Stimulated activated CD8-positive, alpha-beta memory T cell treated with anti-CD3 and anti-CD28 coated beads, Interleukin-12 subunit alpha, Interleukin-12 subunit beta, amount 100 ng/mL, for 4 hours (primary cell): ENCODE measurements around the gene DLG2.
"Not testable (repeated sequence)": the region's sequence is repeated elsewhere in the genome, so short reads cannot be mapped to it uniquely, and the experiment has no call there.

Experiments used
- DNase-seq: peaks from one replicate; pipeline ENCODE4 v3.0.0-alpha.2; 2020; ENCODE audit warnings: low read depth

The DLG2 gene

GRCh38 chr11:85444479-85444878, 182.7 kb downstream of the DLG2 start:
- no peak for DNase-seq

GRCh38 chr11:85440273-85440672, 186.9 kb downstream of the DLG2 start:
- no peak for DNase-seq

DNA sequence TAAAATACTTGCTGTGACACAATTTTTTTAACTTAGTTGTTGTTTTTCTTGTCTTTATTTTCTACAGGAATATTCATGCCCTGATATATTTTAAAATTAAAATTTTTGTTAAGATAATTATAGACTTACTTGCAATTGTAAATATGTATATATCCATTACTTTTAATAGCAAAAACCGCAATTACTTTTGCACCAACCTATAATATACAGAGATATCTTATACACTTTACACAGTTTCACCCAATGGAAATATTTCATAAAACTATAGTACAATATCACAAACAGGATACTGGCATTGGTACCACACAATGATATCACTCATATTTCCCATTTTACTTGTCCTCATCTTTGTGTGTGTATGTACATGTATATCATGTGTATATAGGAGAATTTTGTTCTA, 188.8 kb downstream of the DLG2 start:
- DNase-seq, result no peak

DNA sequence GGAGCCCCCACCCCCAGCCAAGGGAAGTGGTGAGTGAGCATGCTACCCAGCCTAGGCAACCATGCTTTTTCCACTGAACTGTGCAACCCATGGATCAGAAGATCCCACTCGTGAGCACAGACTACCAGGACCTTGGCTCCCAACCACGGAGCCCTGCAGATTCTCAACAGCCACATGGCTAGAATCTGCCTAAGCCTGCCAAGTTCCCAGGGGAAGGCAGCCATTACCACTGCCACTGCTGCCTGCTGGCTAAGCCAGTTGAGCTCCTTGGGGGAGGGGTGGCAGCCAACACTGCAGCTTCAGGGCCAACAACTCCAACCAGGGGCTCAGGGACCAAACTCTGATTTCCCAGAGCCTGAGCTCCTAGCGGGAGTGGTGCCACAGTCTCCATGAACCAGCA, 195.8 kb downstream of the DLG2 start:
- DNase-seq, result no peak

DNA sequence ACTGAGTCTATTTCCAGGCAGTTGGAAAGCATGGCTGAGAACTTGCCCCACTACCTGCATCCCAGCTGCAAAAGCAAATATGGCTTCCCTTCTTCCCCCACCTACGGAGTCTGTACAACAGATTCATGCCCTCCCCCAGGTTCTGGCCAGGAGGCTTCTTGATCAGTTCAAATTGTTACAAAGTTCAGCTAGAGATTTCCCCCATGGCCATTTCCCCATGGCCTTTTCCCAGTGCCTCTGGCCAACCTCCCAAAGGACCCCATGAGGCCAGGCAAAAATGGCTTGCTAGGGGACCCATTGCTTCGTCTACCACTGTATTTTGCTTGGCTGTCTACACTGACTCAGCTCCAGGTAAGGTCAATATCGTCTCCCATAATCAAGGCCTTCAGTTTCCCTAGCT, 203.3 kb downstream of the DLG2 start:
- no peak for DNase-seq

- DNase-seq, result no peak
Observed at GRCh38 chr11:85423316-85423715, 203.8 kb downstream of the DLG2 start.

DNA sequence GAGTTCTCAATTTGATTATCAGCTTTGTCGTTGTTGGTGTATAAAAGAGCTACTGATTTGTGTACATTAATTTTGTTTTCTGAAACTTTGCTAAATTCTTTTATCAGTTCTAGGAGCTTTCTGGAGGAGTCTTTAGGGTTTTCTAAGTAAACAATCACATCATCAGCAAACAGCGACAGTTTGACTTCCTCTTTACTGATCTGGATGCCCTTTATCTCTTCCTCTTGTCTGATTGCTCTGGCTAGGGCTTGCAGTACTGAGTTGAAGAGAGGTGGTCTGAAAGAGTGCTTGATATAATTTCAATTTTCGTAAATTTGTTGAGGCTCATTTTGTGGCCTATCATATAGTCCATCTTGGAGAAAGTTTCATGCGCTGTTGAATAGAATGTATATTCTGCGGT, 213.0 kb downstream of the DLG2 start:
- no peak for DNase-seq

DNA sequence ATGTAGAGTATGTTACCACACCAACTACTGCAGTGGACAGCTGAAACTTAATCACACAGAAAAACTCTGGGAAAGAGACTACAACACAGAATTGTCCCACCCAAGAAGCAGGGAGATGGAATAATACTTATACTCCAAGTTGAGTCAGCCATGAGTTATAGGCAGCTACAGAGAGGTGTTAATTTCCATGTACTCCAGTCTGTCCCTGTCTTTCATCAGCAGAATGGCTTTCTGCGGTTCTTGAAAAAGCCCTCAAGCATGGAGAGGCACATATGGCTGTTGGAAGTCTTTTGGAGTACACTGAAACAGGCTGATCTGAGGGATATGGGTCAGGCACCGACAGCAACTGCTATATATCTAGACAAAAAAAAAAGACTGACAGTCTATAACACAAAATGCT, 219.5 kb downstream of the DLG2 start:
- no peak for DNase-seq

DNA sequence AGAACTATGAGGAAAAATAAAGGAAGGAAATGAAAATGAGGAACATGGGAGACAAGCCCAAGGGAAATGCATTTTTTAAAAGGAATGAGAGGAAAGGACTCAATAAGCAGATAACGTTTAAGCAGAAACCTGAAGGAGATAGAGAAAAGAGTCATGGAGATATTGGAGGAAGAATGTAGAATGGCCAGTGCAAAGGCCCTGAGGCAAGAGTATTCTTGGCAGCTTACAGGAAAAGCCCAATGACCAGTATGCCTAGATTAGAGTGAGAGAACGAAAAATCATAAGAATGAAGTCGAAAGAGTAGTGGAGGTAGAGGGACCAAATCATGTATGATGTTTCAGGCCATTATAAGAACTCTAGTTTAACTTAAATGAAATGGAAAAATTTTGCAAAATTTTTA, 220.3 kb downstream of the DLG2 start:
- DNase-seq, result no peak

DNA sequence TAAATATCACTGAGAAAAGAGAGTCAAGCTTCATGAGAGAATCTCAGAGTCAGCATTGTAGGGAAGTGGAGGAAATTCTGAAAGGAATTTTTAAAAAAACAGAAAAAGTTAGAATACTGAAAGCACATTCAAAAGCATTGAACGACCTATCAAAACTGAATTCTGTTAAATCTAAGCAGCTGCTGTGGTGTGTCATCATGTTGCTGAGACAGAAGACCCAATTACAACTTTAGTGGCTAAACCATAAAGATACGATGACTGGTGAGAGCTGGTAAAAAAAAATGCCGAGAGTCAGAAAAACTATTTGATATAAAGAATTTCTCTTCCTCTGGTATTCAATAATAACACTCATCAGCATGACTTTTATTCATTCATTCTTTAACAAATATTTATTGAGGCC, 220.8 kb downstream of the DLG2 start:
- DNase-seq, result no peak

DNA sequence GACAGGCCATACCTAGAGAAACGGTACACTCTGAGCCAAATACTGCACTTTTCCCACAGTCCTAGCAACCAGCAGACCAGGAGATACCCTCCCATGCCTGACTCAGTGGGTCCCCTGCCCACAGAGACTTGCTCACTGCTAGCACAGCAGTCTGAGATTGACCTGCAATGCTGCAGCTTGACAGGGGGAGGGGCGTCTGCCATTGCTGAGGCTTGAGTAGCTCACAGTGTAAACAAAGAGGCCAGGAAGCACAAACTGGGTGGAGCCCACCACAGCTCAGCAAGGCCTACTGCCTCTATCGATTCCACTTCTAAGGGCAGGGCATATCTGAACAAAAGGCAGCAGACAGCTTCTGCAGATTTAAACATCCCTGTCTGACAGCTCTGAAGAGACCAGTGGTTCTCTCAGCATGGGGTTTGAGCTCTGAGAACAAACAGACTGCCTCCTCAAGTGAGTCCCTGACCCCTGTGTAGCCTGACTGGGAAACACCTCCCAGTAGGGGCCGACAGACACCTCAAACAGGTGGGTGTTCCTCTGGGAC, 231.6 kb downstream of the DLG2 start:
- DNase-seq, result not testable (repeated sequence)

- no peak for DNase-seq
Observed at GRCh38 chr11:85394283-85394682, 232.9 kb downstream of the DLG2 start.

- DNase-seq, result no peak
Observed at GRCh38 chr11:85391141-85391540, 236.0 kb downstream of the DLG2 start.

DNA sequence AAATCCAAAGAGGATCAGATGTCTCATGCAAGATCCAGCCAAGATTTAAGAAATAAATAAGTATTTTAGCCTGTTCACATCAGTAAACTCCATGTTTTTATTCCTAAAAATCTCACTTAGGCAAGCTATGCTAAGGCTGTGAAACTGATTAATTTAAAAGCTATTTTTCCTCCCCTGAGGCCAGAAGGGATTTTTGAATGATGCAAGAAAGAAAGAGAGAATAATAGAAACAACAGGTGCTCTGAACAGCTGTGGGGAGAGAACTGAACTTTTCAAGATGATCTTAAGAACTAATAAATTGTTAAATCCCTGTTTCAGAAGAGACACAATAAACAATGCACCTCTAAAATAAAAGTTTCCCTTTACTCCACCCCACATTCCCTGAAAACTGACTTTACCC, 241.6 kb downstream of the DLG2 start:
- DNase-seq, result no peak

DNA sequence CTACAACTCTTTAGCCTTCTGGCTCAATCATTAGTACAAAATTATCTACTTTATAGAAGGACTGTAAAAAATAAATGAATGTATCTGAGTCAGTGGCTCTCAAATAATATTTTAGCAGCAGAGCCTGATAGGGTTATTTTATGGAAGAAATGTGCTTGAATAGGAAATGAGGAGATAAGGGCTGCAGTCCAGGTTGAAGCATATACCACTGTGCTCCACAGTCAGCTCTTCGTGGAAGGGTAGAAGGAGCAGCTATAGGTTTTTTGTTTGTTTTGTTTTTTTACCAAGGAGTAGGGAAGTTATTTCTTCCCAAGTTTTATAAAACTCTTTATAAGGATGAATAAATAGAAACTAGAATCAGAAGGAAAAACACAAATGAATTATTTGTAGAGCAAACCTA, 242.0 kb downstream of the DLG2 start:
- DNase-seq, result no peak

GRCh38 chr11:85379066-85379465, 248.1 kb downstream of the DLG2 start:
- no peak for DNase-seq

DNA sequence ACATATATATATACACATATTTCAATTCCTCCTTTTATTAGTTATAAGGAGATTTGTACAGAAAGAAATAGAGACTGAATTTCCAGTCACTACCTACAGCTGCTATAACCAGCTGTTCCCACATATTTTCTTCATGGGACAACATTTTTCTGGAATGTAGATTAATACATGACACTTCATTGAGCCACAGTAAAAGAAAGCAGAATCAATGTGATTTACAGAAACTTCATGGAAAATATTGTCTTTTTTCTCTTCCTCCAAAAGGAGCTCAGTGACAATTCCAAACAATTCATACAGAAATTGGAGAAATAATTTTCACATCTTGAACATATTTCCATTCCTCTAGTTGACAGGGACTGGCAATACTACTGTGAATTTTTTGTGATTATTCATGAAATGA, 249.2 kb downstream of the DLG2 start:
- no peak for DNase-seq

DNA sequence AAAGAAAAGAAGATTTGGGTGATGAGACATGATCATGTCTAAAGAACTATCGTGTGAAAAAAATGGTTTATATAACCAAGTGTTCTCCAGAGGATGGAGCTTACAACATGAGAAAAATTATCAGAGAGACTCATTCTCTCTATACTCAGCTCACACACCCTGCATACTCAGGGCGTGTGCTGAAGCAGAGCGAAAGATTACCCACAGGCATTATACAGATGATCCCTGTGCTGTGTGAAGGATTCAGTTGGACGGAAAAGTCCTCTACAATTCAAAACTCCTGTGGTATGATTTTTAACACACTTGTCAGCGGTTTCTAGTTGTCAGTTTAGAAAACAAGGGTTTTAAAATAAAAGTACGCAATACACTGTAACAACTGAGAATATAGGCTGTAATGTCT, 267.3 kb downstream of the DLG2 start:
- DNase-seq, result no peak

DNA sequence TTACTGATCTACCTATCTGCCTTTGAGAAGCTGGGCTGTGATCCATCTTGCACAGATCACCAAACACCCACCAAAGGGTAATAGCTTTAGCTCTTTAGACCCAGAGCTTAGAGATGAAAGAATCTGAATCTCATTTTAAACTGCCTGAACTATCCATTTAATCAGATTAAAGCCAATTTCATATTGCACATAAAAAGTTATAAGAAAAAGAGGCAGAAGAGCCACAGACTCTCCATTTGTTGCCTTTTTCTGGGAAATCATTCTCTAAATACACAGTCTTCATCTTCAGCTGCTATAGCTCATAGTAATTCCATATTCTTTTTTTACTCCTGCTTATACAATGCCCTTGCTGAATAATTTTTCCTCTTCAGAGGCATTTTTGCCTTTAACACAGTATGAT, 271.2 kb downstream of the DLG2 start:
- no peak for DNase-seq

DNA sequence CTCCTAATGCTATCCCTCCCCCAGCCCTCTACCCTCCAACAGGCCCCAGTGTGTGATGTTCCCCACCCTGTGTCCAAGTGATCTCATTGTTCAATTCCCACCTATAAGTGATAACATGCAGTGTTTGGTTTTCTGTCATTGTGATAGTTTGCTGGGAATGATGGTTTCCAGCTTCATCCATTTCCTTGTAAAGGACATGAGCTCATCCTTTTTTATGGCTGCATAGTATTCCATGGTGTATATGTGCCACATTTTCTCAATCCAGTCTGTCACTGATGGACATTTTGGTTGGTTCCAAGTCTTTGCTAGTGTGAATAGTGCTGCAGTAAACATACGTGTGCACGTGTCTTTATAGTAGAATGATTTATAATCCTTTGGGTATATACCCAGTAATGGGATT, 277.6 kb downstream of the DLG2 start:
- not testable (repeated sequence) for DNase-seq

- DNase-seq, result no peak
Observed at GRCh38 chr11:85348945-85349344, 278.2 kb downstream of the DLG2 start.

DNA sequence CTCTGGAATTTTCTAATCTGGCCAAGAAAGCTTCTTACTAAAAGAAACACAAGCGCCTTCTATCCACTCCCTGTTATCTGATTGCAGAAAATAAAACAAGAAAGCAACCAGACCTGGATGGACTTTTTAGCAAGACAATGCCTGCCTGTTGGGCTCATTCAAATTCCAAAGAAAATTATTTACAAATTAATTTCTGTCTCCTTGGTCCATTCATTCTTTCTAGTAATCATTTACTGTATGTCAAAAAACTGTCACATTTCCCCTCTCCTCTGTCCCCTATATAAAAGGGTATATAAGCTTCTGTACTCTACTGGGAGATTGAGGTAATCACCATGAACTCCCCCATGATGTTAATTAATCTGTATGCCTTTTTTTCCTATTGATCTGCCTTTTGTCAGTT, 279.9 kb downstream of the DLG2 start:
- no peak for DNase-seq

DNA sequence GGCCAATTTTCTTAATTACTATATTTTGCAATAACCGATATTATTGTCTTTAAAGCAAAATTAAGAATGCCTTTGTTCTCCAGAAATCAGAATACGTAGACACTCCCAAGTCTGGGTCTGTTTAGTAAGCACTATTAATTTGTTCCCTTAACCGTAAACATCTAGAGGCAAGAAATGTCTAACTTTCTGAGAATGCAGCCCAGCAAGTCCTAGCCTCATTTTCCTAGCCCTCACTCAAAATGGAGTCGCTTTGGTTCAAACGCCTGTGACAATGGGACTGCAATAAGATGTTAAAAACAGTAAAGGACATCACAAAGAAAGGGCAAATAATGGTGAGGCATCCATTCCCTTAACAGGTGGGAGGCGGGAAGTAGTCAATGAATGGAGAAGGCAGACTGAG, 280.7 kb downstream of the DLG2 start:
- DNase-seq, result no peak

- DNase-seq, result not testable (repeated sequence)
Observed at GRCh38 chr11:85340846-85341245, 286.3 kb downstream of the DLG2 start.

DNA sequence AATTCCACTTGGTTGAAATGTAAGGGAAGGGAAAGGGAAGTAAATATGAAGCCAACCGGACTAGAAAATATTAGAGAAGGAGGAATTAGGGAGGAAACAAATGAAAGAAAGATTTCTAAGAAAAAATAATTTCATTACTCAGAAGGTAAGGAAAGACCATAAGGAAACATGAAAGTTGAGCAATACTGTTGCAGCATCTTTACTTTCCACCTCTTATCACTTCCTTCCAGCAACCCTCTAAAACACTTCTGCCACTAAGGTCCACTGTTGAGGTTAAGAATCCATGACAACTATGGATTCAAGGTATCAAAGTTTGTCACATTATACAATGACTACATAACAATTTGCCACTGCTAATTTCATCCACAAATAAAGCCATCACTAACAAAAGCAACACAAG, 308.6 kb downstream of the DLG2 start:
- DNase-seq, result no peak
